AG09319 (cell line): ENCODE measurements around the gene ADAM23.

Experiments used
- DNase-seq: peaks from one replicate; pipeline ENCODE4 v3.0.0-alpha.2; 2010; ENCODE audit warnings: low read depth; ENCODE audit errors: extremely low read depth
- CTCF ChIP-seq: IDR thresholded peaks from 2 replicates; pipeline ENCODE4 v1.5.1; 2011; ENCODE audit warnings: low read depth, mild to moderate bottlenecking, inconsistent platforms, low read length, moderate library complexity

ADAM23 gene

GRCh38 chr2:206418968-206419367 is 24.4 kb upstream of the ADAM23 start:
- DNase-seq, result no peak
- no peak for TF ChIP-seq CTCF

GRCh38 chr2:206420721-206421120 is 22.6 kb upstream of the ADAM23 start:
- no peak for DNase-seq
- no peak for TF ChIP-seq CTCF

- no peak for DNase-seq
- no peak for TF ChIP-seq CTCF
Observed at GRCh38 chr2:206422493-206422892, 20.8 kb upstream of the ADAM23 start.

DNA sequence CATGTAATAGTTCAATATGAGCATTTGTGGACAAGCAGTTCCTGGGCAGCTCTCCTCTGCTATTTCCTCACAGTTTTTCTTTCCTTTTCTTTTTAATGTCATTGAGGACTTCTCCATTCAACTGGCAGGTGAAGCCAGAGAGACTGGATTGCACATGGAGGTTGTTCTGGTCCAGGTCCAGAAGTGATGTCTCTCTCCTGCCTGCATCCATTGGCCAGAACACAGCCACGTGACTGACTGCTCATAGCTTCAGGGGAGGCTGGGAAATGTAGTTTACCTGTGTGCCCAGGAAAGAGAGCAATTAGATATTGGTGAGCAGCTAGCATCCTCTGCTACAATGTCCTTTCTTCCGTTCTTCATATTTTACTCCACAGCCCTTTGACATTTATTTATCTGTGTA is 20.2 kb upstream of the ADAM23 start:
- DNase-seq, result no peak
- no peak for TF ChIP-seq CTCF

GRCh38 chr2:206424134-206424533 is 19.2 kb upstream of the ADAM23 start:
- TF ChIP-seq CTCF, result no peak
- no peak for DNase-seq

DNA sequence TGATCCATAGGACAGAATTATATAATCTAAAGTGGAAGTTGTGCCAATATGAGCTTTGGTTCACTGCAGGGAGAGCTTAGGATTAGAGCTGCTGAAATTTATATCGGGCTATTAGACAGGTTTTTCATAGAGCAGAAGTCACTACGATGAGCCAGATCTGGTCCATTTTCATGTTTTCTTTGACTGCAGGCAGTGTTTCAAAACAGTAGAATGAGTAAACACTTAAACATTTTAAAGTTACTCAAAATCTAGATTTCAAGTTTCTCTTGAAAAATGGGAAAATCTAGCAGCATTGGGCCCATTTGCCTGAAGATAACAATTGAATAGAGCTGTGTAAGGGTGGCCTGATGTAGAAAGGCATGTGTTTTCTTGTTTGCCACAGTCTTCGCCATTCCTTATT is 14.5 kb upstream of the ADAM23 start:
- DNase-seq, result no peak

DNA sequence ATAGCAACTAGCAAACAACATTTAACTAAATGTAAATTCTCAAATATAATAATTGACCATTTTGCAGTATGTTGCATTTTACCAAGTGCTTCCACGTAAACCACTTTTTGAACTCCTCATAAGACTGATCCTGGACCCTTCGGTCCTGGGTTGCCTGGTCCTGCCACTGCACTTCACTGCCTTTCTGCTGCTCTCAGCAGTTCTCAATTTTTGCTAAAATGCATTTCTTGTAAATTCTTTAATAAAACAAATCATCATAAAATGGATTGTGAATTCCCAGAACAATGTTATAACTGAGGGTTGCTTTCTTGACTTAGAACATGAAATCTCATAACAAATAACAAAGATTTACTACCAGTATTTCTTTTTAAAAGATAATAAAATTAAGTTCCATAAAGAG is 12.9 kb upstream of the ADAM23 start:
- TF ChIP-seq CTCF, result no peak

More for the DNA sequence above, 14.5 kb upstream of the ADAM23 start:
- no peak for TF ChIP-seq CTCF

More for the DNA sequence above, 12.9 kb upstream of the ADAM23 start:
- DNase-seq, result no peak
